ENCODE measurements around the gene GON4L.

Gene GON4L

DNA sequence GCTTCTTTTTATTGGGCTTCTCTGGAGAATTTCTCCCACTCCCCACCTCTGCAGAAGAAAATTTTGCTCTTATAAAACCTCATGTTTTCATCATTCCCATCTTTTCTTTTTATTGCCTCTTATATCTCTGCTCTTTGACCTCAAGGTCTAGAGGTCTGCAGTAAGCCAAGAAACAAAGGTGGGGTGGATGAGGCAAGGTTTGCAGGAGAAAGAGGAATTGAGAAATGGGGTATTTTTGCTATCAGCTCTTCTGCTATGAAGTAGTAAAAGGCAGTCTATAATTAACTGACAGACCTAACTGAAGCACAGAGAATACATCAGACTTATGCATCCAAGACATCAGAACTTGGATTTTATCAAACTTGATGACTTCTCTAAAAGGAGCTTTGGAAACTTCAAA, 25.2 kb upstream of the GON4L start:
- TF ChIP-seq GATA2 (IDR thresholded peaks at IDR 0.05; ENCODE audit: low read depth, low read length), result no peak
- no peak for TF ChIP-seq GATA3 (IDR thresholded peaks at IDR 0.05; ENCODE audit: low read depth, low read length)

DNA sequence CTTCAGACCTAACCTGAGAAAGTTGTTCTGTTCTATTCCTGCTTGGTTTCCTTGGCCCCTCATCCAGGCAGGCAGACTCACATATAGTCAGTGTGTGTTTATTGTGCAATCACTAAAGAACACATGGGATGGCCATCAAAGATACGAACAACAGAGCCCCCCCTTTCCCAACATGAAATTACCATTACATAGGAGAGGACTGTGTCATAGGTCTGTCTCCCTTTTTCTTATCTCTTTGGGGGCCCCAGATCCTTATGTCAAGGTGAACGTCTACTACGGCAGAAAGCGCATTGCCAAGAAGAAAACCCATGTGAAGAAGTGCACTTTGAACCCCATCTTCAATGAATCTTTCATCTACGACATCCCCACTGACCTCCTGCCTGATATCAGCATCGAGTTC, 23.9 kb upstream of the GON4L start:
- TF ChIP-seq GATA2 (IDR thresholded peaks at IDR 0.05; ENCODE audit: low read depth, low read length), result no peak
- TF ChIP-seq GATA3 (IDR thresholded peaks at IDR 0.05; ENCODE audit: low read depth, low read length), result no peak

DNA sequence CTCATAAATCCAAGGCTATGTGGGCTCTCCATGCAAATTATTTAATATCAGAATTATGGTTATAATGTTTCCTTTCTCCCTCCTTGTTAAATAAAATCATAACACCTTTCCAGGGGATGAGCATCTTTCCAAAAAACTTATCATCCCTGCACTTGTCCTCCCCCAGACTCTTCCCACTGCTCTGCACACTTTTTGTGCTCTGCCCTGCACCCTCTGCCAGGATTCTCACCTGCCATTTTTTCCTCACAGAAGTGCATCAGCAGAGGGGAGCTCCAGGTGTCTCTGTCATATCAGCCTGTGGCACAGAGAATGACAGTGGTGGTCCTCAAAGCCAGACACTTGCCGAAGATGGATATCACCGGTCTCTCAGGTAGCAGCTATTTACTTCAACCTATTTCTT, 23.2 kb upstream of the GON4L start:
- TF ChIP-seq GATA3 (IDR thresholded peaks at IDR 0.05; ENCODE audit: low read depth, low read length) (no peak), GATA2 (IDR thresholded peaks at IDR 0.05; ENCODE audit: low read depth, low read length) (no peak)

DNA sequence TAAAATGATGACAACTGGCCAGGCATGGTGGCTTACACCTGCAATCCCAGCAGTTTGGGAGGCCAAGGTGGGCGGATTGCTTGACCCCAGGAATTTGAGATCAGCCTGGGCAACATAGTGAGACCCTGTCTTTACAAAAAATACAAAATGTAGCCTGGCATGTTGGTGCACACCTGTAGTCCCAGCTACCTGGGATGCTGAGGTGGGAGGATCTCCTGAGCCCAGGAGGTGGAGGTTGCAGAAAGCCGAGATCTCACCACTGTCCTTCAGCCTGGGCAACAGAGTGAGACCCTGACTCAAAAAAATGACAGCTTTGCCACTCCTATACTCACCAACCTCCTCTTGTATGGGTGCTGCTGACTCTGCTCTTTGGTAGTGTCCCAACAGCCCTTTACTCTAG, 20.9 kb upstream of the GON4L start:
- TF ChIP-seq GATA3 (IDR thresholded peaks at IDR 0.05; ENCODE audit: low read depth, low read length) (no peak), GATA2 (IDR thresholded peaks at IDR 0.05; ENCODE audit: low read depth, low read length) (no peak)

DNA sequence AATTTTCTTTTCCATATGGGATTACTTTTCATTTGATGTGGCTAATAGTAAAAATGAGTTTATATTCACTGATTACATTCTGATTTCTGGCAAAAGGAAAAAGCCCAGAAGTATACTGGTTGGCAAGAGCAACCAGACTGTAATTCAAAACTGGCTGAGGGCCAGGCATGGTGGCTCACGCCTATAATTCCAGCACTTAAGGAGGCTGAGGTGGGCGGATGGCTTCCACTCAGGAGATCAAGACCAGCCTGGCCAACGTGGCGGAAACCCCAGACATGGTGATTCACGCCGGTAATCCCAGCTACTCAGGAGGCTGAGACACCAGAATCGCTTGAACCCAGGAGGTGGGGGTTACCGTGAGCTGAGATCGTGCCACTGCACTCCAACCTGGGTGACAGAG, 16.8 kb upstream of the GON4L start:
- TF ChIP-seq GATA3 (IDR thresholded peaks at IDR 0.05; ENCODE audit: low read depth, low read length) (no peak), GATA2 (IDR thresholded peaks at IDR 0.05; ENCODE audit: low read depth, low read length) (no peak)

DNA sequence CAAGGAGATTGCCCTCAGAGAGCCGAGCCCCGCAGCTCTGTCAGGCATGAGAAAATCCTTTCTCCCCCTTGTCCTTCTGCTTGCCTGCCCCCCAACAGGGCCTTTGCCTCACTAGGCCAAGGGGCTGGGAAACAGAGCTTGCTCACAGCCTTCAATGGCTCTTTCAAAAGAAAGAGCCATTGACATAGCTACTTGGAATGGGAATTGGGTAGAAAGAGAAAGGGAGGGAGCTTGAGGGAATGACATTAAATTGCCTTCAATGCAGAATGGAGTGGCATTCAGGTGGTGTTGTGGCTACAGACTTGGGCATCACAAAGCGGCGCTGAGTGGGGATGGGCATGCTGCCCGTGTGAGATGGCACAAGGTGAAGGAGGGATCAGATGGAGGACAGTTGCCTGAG, 15.5 kb upstream of the GON4L start:
- TF ChIP-seq GATA3 (IDR thresholded peaks at IDR 0.05; ENCODE audit: low read depth, low read length) (no peak), GATA2 (IDR thresholded peaks at IDR 0.05; ENCODE audit: low read depth, low read length) (no peak)

DNA sequence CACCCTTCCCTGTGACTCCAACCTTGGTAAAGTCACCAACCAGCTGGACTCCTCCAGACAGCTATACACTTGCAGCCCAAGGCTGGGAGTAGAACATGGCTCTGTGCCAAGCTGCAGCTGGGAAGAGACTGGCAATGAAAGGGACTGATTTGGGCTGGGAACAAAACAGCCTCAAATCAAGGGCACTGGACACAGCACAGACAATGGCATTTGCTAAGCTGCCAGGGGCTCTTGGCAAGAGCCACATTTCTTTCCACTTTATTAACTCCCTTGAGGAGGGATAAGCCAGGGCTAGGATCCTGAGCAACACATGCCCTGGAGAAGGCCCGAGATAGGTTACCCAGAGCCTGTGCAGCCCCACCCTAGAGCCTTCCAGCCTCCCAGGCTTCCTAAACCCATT, 14.4 kb upstream of the GON4L start:
- no peak for TF ChIP-seq GATA2 (IDR thresholded peaks at IDR 0.05; ENCODE audit: low read depth, low read length)
- TF ChIP-seq GATA3 (IDR thresholded peaks at IDR 0.05; ENCODE audit: low read depth, low read length), result no peak

DNA sequence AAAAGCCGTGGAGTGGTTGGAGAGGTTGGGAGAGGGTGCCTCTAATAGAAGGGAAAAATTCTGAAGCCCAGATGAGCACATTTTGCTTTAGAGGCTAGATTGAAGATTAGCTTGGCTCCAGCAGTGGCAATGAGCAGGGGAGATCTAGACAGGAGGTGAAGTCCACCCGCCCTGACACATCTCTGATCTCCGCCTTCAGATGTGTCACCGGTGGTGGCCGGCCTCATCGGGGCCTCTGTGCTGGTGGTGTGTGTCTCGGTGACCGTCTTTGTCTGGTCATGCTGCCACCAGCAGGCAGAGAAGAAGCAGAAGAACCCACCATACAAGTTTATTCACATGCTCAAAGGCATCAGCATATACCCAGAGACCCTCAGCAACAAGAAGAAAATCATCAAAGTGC, 10.8 kb upstream of the GON4L start:
- TF ChIP-seq GATA2 (IDR thresholded peaks at IDR 0.05; ENCODE audit: low read depth, low read length) (no peak), GATA3 (IDR thresholded peaks at IDR 0.05; ENCODE audit: low read depth, low read length) (no peak)

DNA sequence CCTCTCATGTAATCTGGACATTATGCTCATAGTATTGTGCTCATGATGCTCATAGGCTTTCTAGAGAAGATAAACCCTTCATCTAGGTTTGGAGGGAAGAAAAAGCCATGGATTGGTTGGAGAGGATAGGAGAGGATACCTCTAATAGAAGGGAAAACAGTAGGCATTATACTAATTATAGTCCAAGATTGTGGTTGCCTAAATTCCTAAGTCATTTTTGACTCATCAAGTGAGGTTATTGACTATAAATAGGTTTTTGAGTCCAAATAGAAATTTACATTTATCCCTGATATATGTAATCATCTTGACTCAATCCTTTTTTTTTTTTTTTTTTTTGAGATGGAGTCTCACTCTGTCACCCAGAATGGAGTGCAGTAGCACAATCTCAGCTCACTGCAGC, 7.4 kb upstream of the GON4L start:
- TF ChIP-seq GATA2 (IDR thresholded peaks at IDR 0.05; ENCODE audit: low read depth, low read length), result no peak
- no peak for TF ChIP-seq GATA3 (IDR thresholded peaks at IDR 0.05; ENCODE audit: low read depth, low read length)

DNA sequence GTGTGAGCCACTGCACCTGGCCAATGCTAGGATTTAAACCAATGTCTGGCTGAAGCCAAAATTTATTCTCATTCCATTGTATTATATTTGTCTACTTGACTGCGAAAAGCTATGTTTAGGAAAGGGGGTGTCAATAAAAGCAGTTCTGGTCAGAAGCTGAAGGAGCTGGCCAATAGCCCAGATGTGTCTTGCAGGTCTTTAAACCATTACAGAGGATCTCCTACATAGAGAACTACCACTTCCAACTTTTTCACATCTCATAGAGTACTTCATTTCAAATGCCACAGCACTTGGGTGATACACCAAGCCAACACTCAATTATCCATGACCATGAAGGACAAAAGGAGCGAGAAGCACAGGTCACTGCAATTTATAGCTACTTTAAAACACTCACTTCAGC, 4.9 kb upstream of the GON4L start:
- no peak for TF ChIP-seq GATA2 (IDR thresholded peaks at IDR 0.05; ENCODE audit: low read depth, low read length)
- TF ChIP-seq GATA3 (IDR thresholded peaks at IDR 0.05; ENCODE audit: low read depth, low read length), result no peak

DNA sequence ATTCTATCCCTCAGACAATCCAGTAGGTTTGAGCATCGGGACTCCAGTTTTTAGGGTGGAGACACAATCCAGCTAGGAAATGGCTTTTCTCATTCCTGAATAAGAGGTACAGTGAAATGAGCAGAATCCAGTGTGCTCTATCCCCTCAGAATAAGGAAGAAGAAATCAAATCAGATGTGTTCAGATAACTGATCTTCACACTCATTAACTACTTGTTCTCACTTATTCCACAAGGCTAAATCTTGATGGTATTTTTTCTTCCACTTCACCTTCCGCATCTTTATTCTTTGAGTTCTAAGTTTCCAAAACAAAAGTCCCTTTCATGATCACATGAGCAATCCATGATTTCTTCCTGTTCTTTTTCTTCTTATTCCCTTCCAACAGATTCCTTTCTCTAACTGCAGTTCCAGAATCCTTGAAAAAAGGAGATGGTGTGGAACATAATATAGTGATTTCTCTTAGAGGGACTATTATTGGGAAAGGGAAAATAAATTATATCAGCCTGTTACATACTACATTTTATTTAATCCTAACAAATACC, 4.0 kb upstream of the GON4L start:
- no peak for TF ChIP-seq GATA3 (IDR thresholded peaks at IDR 0.05; ENCODE audit: low read depth, low read length)
- no peak for TF ChIP-seq GATA2 (IDR thresholded peaks at IDR 0.05; ENCODE audit: low read depth, low read length)

DNA sequence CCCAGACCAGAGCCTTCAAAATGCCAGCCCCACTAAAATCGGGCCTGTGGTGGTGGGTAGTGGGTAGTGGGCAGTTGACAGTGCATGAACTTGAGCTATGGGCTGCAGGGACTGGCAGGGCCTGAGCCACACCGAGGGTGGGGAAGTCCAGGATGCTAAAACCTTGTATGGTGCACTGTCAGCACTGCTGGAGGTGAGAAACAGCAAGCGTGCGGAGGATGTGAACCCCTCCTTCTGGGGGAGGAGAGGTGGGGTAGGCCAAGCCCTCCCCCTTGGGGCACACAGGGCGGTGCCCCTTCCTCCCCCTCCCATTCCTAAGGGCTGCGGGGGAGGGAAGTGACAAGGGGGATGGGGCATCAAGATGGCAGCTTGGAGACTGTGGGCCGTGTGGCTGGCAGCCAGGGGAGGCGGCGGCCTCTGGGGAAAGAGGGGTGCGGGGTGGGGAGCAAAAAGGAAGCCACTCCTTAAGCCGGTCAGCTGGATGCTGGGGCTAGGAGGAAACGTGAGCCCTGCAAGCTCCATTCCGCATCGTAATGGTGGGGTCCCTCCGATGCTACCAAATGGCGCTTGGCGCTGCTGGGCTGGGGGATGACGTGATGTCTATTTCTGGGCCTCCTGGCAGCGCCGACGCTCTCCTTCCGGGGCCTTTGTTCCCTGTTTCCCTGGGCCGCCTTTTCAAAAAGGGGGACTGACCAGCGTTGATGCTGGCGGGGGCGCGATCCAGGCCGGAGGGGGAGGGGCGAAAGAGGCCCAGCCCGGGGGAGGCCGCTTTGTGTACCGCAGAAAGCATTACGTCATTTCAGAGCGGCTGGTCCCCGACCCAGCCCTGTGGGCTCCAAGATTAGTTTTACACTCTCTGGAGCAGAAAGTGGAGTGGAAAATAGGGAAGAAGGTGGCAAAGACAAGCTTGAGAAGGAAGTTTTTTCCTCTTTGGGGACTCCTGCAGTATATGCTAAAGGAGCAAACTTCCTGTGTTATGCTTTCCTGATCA, 3.2 kb upstream of the GON4L start:
- TF ChIP-seq GATA2 (IDR thresholded peaks at IDR 0.05; ENCODE audit: low read depth, low read length) (no peak), GATA3 (IDR thresholded peaks at IDR 0.05; ENCODE audit: low read depth, low read length) (no peak)

DNA sequence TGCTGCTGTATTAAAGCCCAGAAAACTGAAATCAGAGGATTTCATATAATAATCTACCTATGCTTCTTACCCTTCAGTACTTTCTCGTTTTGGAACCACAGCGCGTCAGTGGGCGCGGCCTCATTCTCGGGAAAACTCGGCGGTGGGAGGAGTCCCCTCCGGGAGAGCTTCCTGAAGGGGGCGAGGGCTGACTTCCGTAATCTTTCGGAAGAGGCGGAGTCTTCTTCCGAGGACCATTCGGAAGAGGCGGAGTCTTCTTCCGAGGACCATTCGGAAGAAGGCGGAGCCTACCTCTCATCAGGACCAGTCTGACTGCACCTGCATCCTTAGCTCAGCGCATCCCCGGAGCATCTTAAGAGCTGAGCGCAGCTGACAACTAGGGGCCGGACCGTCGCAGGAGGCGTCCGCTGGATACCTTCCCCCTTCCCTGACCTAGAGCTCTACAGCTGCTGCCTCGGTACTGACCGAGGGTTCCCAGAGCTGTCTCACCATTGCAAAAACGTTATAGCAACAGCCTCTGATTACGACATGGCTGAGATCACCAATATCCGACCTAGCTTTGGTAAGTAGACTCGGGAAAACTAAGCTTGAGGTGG, 2.3 kb upstream of the GON4L start, which contains the start of gene SYT11:
SYT11 (plus strand) TSS at position 334 of the 596 bp plus-strand sequence; CDS start at position 529, 195 bp downstream.
- no peak for TF ChIP-seq GATA2 (IDR thresholded peaks at IDR 0.05; ENCODE audit: low read depth, low read length)
- TF ChIP-seq GATA3 (IDR thresholded peaks at IDR 0.05; ENCODE audit: low read depth, low read length), result no peak

DNA sequence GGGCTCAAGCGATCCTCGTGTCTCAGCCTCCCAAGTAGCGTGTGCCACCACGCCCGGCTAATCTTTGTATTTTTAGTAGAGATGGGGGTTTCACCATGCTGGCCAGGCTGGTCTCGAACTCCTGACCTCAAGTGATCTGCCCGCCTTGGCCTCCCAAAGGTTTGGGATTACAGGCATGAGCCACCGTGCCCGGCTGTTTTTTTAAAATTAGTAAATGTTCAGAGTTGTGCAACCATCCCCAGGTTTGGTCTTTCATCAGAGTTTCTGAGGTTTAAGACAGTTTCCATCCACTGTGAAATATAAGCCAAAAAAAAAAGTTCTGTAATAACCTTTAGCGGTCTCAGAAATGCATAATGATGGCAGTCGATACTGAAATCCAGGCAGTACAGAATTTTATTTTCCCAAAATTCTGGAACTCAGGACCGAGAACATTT, 1.8 kb upstream of the GON4L start:
- TF ChIP-seq GATA3 (IDR thresholded peaks at IDR 0.05; ENCODE audit: low read depth, low read length), result no peak
- no peak for TF ChIP-seq GATA2 (IDR thresholded peaks at IDR 0.05; ENCODE audit: low read depth, low read length)
